ENCODE data around the gene MARCHF2.

The MARCHF2 gene

GRCh38 chr19:8449830-8450229 is 36.7 kb downstream of the MARCHF2 start:
- peak overlapping the region; percentile 18 for H3K4me3 ChIP-seq (ENCODE audit: low read depth, low read length)
- TF ChIP-seq MAX (IDR thresholded peaks at IDR 0.05; ENCODE audit: low read depth, low read length) (no peak), POLR2A (IDR thresholded peaks at IDR 0.05; ENCODE audit: extremely low read depth, insufficient read length) (no peak), CTCF (IDR thresholded peaks at IDR 0.05; ENCODE audit: low read depth, low read length) (no peak), MYC (IDR thresholded peaks at IDR 0.05; ENCODE audit: low read depth, low read length) (no peak)
- DNase-seq (ENCODE audit: low read depth): peak; percentile 43

GRCh38 chr19:8451377-8451776 is 38.3 kb downstream of the MARCHF2 start:
- peak overlapping the region; percentile 4 for H3K4me3 ChIP-seq (ENCODE audit: low read depth, low read length)
- no peak for TF ChIP-seq MAX (IDR thresholded peaks at IDR 0.05; ENCODE audit: low read depth, low read length)
- TF ChIP-seq MYC (IDR thresholded peaks at IDR 0.05; ENCODE audit: low read depth, low read length): no peak
- no peak for DNase-seq (ENCODE audit: low read depth)

GRCh38 chr19:8451885-8452284 is 38.8 kb downstream of the MARCHF2 start:
- no peak overlapping the region for H3K4me3 ChIP-seq (ENCODE audit: low read depth, low read length)
- TF ChIP-seq MAX (IDR thresholded peaks at IDR 0.05; ENCODE audit: low read depth, low read length) (no peak), POLR2A (IDR thresholded peaks at IDR 0.05; ENCODE audit: extremely low read depth, insufficient read length) (no peak), CTCF (IDR thresholded peaks at IDR 0.05; ENCODE audit: low read depth, low read length) (no peak), MYC (IDR thresholded peaks at IDR 0.05; ENCODE audit: low read depth, low read length) (no peak)
- peak; percentile 71 for DNase-seq (ENCODE audit: low read depth)

GRCh38 chr19:8452446-8453123 is 39.5 kb downstream of the MARCHF2 start:
- TF ChIP-seq MAX (IDR thresholded peaks at IDR 0.05; ENCODE audit: low read depth, low read length) (no peak), POLR2A (IDR thresholded peaks at IDR 0.05; ENCODE audit: extremely low read depth, insufficient read length) (no peak), MYC (IDR thresholded peaks at IDR 0.05; ENCODE audit: low read depth, low read length) (no peak), CTCF (IDR thresholded peaks at IDR 0.05; ENCODE audit: low read depth, low read length) (no peak)
- no peak for DNase-seq (ENCODE audit: low read depth)

GRCh38 chr19:8453616-8454015 is 40.5 kb downstream of the MARCHF2 start:
- H3K4me3 ChIP-seq (ENCODE audit: low read depth, low read length): no peak overlapping the region
- TF ChIP-seq MAX (IDR thresholded peaks at IDR 0.05; ENCODE audit: low read depth, low read length): no peak
- TF ChIP-seq MYC (IDR thresholded peaks at IDR 0.05; ENCODE audit: low read depth, low read length): no peak
- TF ChIP-seq CTCF (IDR thresholded peaks at IDR 0.05; ENCODE audit: low read depth, low read length): no peak
- no peak for TF ChIP-seq POLR2A (IDR thresholded peaks at IDR 0.05; ENCODE audit: extremely low read depth, insufficient read length)
- no peak for DNase-seq (ENCODE audit: low read depth)

More at GRCh38 chr19:8452446-8453123, 39.5 kb downstream of the MARCHF2 start:
- H3K4me3 ChIP-seq (ENCODE audit: low read depth, low read length): no peak overlapping the region

GRCh38 chr19:8454218-8454617 is 41.1 kb downstream of the MARCHF2 start:
- H3K4me3 ChIP-seq (ENCODE audit: low read depth, low read length): no peak overlapping the region
- no peak for DNase-seq (ENCODE audit: low read depth)
- TF ChIP-seq POLR2A (IDR thresholded peaks at IDR 0.05; ENCODE audit: extremely low read depth, insufficient read length) (no peak), MAX (IDR thresholded peaks at IDR 0.05; ENCODE audit: low read depth, low read length) (no peak), MYC (IDR thresholded peaks at IDR 0.05; ENCODE audit: low read depth, low read length) (no peak), CTCF (IDR thresholded peaks at IDR 0.05; ENCODE audit: low read depth, low read length) (no peak)

Measured in NB4 (cell line).